Measurements from ENCODE around the gene PLXNA4. TPM values are rescaled to one million over a fixed set of nuclear protein-coding genes. Genes with fewer than 3 reads are reported as not detected.

The PLXNA4 gene
- total and polyA plus RNA-seq, 4 donors: 0.63 to 4.6 (median 2.1) TPM

- Histone ChIP-seq H3K9ac (ENCODE audit: insufficient read depth in 1 of 2, low read length in 2 of 2) (no peak overlapping the region), H3K36me3 (ENCODE audit: control insufficient read depth in 4 of 4, insufficient read depth in 4 of 4, low read length in 4 of 4) (no peaks in the 10 kb centered on the region), H3K27ac (ENCODE audit: low read depth in 1 of 2, low read length in 1 of 2) (peak overlapping the region in 1 of 2 donors; percentile 48), H3K27me3 (ENCODE audit: control insufficient read depth in 3 of 3, insufficient read depth in 3 of 3, low read length in 2 of 3) (peaks cover 0 to 25% (median 8%) of the 10 kb centered on the region in 3 donors), H3K9me3 (ENCODE audit: control insufficient read depth in 4 of 4, insufficient read depth in 3 of 4, low read length in 3 of 4) (no peaks in the 10 kb centered on the region), H3K4me1 (ENCODE audit: control insufficient read depth in 5 of 5, insufficient read depth in 5 of 5, low read length in 5 of 5) (peaks cover 0 to 9% (median 5%) of the 10 kb centered on the region in 5 donors), H3K4me3 (no peak overlapping the region)
- no peak for DNase-seq
- ATAC-seq (ENCODE audit: insufficient read depth, low FRiP score): no peak
- WGBS, 2 donors: 72 to 78% methylated on average over 6 of the region's 6 CpGs
- TF ChIP-seq, protein P1, sequence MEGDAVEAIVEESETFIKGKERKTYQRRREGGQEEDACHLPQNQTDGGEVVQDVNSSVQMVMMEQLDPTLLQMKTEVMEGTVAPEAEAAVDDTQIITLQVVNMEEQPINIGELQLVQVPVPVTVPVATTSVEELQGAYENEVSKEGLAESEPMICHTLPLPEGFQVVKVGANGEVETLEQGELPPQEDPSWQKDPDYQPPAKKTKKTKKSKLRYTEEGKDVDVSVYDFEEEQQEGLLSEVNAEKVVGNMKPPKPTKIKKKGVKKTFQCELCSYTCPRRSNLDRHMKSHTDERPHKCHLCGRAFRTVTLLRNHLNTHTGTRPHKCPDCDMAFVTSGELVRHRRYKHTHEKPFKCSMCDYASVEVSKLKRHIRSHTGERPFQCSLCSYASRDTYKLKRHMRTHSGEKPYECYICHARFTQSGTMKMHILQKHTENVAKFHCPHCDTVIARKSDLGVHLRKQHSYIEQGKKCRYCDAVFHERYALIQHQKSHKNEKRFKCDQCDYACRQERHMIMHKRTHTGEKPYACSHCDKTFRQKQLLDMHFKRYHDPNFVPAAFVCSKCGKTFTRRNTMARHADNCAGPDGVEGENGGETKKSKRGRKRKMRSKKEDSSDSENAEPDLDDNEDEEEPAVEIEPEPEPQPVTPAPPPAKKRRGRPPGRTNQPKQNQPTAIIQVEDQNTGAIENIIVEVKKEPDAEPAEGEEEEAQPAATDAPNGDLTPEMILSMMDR (IDR thresholded peaks at IDR 0.05; ENCODE audit: control extremely low read depth, extremely low read depth): no peak
These were observed 104.8 kb downstream of the PLXNA4 start for GRCh38 chr7:132471515-132471914.

GRCh38 chr7:132469681-132470080 lies 106.6 kb downstream of the PLXNA4 start:
- 52 to 69% methylated on average over 4 of the region's 4 CpGs for WGBS, 2 donors
- Histone ChIP-seq H3K27me3 (ENCODE audit: control insufficient read depth in 3 of 3, insufficient read depth in 3 of 3, low read length in 2 of 3) (peaks cover 0 to 9% (median 0%) of the 10 kb centered on the region in 3 donors), H3K27ac (ENCODE audit: low read depth in 1 of 2, low read length in 1 of 2) (no peak overlapping the region), H3K9me3 (ENCODE audit: control insufficient read depth in 4 of 4, insufficient read depth in 3 of 4, low read length in 3 of 4) (no peaks in the 10 kb centered on the region), H3K36me3 (ENCODE audit: control insufficient read depth in 4 of 4, insufficient read depth in 4 of 4, low read length in 4 of 4) (no peaks in the 10 kb centered on the region), H3K9ac (ENCODE audit: insufficient read depth in 1 of 2, low read length in 2 of 2) (no peak overlapping the region), H3K4me3 (no peak overlapping the region), H3K4me1 (ENCODE audit: control insufficient read depth in 5 of 5, insufficient read depth in 5 of 5, low read length in 5 of 5) (peaks cover 0 to 12% (median 4%) of the 10 kb centered on the region in 5 donors)
- DNase-seq: no peak
- TF ChIP-seq, protein P1 (IDR thresholded peaks at IDR 0.05; ENCODE audit: control extremely low read depth, extremely low read depth): no peak
- no peak for ATAC-seq (ENCODE audit: insufficient read depth, low FRiP score)

DNA sequence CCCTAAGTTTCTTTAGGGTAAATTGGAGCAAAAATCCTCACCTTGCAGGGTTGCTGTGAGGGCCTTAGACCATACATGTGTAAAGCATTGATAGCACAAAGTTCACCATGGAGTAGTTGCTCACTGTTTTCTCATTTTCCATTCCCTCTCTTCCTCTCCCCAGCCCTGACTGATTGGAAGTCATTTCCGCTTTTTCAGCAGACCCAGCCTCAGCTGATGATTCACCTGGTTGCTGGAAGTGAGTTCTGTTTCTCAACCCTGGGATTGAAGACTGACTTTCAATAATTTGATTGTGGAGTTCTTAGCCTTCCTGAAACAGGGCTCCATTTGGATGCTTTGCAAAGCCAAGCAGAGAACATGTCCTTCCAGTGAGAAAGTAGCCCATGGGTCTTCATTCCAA lies 107.0 kb downstream of the PLXNA4 start:
- peaks cover 0 to 12% (median 0%) of the 10 kb centered on the region in 5 donors for H3K4me1 ChIP-seq (ENCODE audit: control insufficient read depth in 5 of 5, insufficient read depth in 5 of 5, low read length in 5 of 5)
- no peaks in the 10 kb centered on the region for H3K36me3 ChIP-seq (ENCODE audit: control insufficient read depth in 4 of 4, insufficient read depth in 4 of 4, low read length in 4 of 4)
- H3K27ac ChIP-seq (ENCODE audit: low read depth in 1 of 2, low read length in 1 of 2): no peak overlapping the region
- TF ChIP-seq, protein P1 (IDR thresholded peaks at IDR 0.05; ENCODE audit: control extremely low read depth, extremely low read depth): no peak
- H3K9ac ChIP-seq (ENCODE audit: insufficient read depth in 1 of 2, low read length in 2 of 2): no peak overlapping the region
- DNase-seq (no peak), ATAC-seq (ENCODE audit: insufficient read depth, low FRiP score) (no peak)
- 83 to 92% methylated on average over 1 of the region's 1 CpG for WGBS, 2 donors
- no peak overlapping the region for H3K4me3 ChIP-seq
- no peaks in the 10 kb centered on the region for H3K9me3 ChIP-seq (ENCODE audit: control insufficient read depth in 4 of 4, insufficient read depth in 3 of 4, low read length in 3 of 4)
- H3K27me3 ChIP-seq (ENCODE audit: control insufficient read depth in 3 of 3, insufficient read depth in 3 of 3, low read length in 2 of 3): peaks cover 0 to 4% (median 0%) of the 10 kb centered on the region in 3 donors

GRCh38 chr7:132466367-132466766 lies 109.9 kb downstream of the PLXNA4 start:
- TF ChIP-seq, protein P1 (IDR thresholded peaks at IDR 0.05; ENCODE audit: control extremely low read depth, extremely low read depth): no peak
- Histone ChIP-seq H3K36me3 (ENCODE audit: control insufficient read depth in 4 of 4, insufficient read depth in 4 of 4, low read length in 4 of 4) (no peaks in the 10 kb centered on the region), H3K9me3 (ENCODE audit: control insufficient read depth in 4 of 4, insufficient read depth in 3 of 4, low read length in 3 of 4) (no peaks in the 10 kb centered on the region), H3K27me3 (ENCODE audit: control insufficient read depth in 3 of 3, insufficient read depth in 3 of 3, low read length in 2 of 3) (no peaks in the 10 kb centered on the region), H3K4me1 (ENCODE audit: control insufficient read depth in 5 of 5, insufficient read depth in 5 of 5, low read length in 5 of 5) (peaks cover 0 to 8% (median 0%) of the 10 kb centered on the region in 5 donors), H3K27ac (ENCODE audit: low read depth in 1 of 2, low read length in 1 of 2) (no peak overlapping the region), H3K9ac (ENCODE audit: insufficient read depth in 1 of 2, low read length in 2 of 2) (no peak overlapping the region), H3K4me3 (no peak overlapping the region)
- ATAC-seq (ENCODE audit: insufficient read depth, low FRiP score): no peak
- DNase-seq: no peak
- WGBS, 2 donors: 90 to 92% methylated on average over 6 of the region's 6 CpGs
